ENCODE measurements around the gene GGN.
"Not testable (repeated sequence)": the region's sequence is repeated elsewhere in the genome, so short reads cannot be mapped to it uniquely, and the experiment has no call there.

Gene GGN, protein sequence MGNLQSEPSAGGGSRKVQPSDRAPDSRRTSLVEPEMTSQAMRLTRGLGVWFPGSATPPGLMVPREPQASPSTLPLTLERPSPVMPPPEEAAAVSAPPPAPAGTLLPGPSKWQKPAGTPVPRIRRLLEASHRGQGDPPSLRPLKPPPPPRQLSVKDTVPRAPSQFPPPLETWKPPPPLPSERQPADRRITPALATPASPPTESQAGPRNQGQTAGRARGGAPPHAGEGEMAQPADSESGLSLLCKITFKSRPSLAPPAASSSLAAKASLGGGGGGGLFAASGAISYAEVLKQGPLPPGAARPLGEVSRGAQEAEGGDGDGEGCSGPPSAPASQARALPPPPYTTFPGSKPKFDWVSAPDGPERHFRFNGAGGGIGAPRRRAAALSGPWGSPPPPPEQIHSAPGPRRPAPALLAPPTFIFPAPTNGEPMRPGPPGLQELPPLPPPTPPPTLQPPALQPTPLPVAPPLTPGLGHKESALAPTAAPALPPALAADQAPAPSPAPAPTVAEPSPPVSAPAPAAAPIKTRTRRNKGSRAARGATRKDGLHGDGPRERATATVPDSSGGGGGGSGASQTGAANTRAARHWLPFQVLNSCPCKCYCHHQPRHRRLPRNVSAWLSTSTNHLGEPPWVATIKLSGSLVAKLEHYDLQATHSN

DNA sequence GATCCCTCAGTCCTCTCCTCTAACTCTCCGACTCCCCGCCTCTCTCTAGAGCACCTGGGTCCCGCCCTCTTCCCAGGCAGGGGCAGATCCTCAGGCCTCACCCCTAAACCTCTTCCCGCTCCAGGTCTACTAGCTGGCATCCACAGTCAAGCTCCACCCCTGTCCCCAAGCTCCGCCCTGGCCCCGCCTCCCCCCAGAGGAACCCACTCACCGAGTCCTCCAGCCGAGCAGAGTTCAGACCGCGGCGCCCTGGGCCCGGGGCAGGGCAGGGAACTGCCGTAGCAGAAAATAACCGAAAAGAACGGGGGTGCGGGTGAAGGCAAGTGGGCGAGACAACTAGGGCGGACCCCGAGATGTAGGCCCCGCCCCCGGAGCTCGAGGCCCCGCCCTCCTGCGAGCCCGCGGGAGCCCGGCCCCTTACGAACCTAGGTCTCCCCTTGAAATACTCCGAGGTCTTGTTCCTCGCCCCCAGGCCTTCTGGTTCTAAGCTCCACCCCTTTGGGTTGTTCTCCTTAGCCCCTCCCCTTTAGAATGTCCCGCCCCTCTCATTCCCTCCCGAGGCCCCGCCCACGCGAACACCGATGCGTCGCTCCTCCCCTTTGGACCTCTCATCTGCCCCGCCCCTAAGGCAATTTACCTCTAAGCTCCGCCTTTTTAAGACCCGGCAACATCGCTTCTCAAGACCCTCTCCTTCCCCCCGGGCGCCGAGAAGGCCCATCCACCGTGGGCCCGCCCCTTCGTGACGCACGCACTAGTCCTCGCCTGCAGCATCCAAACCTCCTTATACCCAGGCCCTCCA is at the start of gene GGN:
GGN (minus strand) TSS at position 485 of the 799 bp plus-strand sequence. CDS start 773 bp downstream, outside the sequence.
- DNase-seq (ENCODE audit: low spot score), result peak; percentile 90

DNA sequence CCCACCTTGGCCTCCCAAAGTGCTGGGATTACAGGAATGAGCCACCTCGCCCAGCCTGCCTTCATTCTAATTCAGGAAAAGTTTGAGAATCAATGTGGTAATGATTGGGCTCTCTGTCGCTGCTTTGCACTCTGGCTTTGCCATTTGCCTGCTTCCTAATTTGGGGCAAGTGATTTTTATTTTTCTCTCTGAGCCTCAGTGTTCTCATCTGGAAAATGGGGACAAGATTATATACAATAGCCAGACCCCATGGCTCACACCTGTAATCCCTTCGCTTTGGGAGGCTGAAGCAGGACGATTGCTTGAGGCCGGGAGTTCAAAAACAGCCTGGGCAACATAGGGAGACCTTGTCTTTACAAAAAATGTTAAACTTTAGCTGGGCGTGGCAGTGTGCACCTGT is 49.5 kb upstream of the GGN start:
- DNase-seq (ENCODE audit: low spot score), result no peak

DNA sequence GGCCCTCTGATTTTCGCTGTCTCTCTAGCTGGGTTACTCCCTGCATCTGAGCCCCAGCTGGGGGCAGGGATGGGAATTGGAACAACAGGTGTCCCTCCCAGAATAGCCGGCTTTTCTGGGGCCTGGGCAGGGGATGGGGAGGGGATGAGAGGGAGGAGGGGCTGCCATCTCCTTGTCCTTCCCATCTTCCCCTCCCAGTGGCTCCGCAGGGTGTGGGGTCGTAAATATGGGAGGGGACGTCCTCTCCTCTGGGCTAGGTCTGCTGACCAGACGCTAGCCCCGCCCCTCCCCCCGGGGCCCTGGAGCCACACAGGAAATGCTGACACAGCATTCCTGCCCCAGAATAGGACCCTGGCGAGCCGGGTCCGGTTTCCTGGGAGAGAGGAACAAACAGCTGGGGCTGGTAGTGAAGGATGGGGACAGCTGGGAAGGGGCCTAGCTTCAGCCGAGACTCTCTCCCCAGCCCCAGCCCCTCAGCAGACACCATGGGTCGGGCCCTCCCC is 46.8 kb upstream of the GGN start:
- no peak for DNase-seq (ENCODE audit: low spot score)

DNA sequence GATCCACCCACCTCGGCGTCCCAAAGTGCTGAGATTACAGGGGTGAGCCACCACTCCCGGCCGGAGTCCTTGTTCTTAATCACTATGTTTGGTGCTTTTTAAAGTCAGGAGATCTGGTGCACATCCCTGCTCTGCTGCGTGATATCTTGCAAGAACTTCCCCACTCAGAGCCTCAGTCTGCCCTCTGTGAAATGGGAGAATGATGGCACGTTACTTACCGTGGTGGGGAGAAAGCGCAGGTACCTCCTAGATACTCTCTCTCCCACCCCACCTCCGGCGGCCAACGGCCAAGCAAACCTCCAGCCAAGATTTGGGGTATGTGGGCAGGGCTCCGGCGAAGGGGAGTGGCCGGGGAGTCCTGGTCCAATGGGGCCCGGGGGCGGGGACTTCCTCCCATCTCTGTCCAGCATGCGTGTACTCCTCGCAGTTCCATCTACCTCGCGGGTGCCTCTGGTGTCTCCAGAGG is 45.5 kb upstream of the GGN start, which contains the start of gene RYR1:
RYR1 (plus strand) TSS at position 424 of the 466 bp plus-strand sequence. CDS start 139 bp downstream, outside the sequence.
- peak; percentile 89 for DNase-seq (ENCODE audit: low spot score)

DNA sequence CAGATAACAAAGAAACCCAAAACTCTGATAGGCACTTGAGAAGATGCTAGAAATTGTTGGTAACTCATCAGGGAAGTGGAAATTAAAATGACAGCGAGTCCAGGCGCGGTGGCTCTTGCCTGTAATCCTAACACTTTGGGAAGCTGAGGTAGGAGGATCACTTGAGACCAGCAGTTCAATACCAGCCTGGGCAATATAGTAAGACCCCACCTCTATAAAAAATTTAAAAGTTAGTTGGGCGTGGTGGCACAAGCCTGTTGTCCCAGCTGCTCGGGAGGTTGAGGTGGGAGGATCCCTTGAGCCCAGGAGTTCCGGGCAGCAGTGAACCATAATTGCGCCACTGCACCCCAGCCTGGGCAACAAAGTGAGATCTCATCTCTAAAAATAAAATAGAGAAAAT is 43.1 kb upstream of the GGN start:
- DNase-seq (ENCODE audit: low spot score), result no peak

DNA sequence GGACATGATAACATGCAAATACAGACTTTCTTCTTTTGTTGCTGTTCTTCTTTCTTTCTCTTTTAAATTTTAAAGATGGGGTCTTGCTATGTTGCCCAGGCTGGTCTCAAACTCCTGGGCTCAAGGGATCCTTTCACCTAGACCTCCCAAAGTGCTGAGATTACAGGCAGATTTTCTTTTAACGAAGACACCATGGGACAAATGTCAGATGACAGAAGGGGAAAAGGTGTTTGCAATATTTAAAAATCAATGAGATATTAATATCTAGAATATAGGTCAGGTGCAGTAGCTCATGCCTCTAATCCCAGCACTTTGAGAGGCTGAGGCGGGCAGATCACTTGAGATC is 42.0 kb upstream of the GGN start:
- DNase-seq (ENCODE audit: low spot score), result no peak

DNA sequence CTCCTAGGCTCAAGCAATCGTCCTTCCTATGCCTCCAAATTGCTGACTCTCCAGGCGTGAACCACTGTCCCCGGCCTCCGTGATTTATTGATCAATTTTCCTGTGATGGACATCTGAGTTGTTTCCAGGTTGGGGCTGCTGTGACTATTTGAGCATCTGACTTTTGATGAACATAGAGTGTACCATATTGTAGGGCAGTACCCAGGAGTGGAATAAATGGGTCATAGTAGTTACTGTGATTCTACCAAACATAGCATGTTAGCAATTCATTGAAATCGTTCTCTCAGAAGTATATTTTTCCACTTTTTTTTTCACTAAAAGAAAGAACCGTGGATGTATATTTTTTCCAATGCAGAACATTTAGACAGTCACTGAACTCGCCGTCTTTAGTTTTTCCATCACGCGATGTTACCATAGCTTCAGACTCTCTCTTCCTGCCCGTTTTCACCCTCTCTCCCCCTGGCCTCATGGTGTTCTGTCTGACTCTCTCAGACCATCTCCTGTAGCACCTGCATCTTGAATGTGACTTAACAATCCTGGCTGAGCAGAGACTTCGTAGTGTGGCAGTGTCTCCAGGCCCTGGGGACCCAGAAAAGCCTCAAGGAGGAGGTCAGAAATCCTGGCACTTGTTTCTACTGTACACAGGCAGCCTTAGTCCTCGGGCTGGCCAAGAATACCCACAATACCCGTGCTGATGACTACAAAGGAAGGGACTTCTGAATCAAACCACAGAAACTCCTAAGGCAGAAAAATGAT is 41.4 kb upstream of the GGN start:
- no peak for DNase-seq (ENCODE audit: low spot score)

DNA sequence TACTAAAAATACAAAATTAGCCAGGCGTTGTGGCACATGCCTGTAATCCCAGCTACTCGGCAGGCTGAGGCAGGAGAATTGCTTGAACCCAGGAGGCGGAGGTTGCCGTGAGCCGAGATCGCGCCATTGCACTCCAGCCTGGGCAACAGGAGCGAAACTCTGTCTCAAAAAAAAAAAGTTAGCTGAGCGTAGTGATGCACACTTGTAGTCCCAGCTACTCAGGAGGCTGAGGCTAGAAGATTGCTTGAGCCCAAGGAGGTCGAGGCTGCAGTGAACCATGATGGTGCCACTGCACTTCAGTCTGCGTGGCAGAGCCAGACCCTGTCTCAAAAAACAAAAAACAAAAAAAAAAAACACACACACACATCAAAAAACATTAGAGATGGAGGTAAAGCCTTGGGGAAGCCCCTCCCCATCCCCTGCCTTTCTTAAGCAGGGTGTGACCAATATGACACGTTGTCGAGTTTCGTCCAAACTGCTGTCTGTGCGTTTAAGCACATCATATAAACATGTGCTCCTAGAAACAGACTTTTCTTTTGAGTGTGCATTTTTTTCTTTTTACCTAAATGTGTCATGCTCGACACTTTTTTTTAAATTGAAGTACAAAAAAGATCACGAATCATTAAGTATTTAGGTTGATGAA is 39.3 kb upstream of the GGN start:
- not testable (repeated sequence) for DNase-seq (ENCODE audit: low spot score)

DNA sequence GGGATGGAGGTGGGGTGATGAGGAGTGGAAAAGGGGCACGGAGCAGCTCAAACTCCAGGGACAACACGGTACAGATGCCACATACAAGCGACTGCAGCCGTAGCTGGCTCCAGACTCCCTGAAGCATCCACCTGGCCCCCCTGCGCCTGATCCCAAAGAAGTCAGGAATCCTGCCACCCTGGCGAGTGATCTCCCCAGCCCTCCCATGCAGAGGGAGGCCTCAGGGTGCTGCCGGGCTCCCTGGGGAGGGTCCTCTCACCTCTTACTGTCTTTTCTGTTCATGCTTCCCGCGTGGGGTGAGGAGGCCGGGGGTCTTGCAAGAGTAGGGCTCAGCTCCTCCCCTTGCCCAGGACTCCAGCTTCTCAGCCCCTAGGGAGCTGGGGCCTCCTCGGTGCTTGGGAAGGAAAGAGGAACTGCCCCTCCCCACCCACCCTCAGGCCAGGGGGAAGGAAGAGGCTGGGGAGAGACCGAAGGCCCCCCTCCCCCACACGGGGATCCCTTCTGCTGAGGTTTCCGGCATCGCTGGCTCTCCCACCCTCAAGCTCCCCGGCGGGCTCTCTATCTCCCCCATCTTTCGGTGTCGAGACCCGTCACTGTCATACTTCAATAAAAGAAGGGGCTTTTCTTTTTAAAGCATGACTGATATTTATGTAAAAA is 38.1 kb upstream of the GGN start, which contains the start of gene RASGRP4:
RASGRP4 (minus strand) TSS at position 410 of the 657 bp plus-strand sequence; CDS start at position 282, 128 bp downstream.
- DNase-seq (ENCODE audit: low spot score), result peak; percentile 32

DNA sequence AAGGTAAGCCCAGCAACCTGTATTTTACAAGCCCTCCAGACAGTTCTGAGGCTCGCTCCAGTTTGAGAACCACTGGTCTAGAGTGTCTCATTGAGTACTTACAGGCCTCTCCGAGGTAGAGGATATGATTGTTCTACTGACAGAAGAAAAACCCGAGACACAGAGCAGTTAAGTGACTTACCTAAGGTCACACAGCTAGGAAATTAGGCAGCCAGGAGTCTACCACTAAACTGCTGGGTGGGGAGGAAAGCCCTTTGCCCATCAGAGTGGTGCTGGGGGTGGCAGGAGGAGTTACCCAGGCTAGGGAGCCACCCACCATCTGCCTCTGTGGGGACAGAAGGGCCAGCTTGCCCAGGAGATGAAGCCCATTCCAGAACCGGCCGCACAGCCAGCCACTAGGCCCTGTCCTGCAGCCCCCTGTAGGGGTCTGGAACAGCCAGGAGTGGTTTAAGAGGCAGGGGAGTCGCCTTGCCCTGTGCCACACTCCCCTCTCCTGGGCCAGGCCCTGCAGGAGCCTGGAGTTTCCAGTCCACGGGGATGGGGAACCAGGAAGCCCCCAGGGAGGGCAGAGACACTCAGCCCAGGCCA is 37.5 kb upstream of the GGN start:
- no peak for DNase-seq (ENCODE audit: low spot score)

DNA sequence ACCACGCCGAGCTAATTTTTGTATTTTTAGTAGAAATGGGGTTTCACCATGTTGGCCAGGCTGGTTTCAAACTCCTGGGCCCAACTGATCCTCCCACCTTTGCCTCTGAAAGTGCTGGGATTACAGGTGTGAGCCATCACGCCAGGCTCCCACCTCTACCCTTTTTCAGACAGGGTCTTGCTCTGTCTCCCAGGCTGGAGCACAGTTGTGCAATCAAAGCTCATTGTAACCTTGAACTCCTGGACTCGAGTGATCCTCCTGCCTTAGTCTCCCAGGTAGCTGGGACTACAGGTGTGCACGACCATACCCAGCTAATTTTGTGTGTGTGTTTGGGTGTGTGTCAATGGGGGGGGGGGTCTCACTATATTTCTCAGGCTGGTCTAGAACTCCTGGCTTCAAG is 36.4 kb upstream of the GGN start:
- DNase-seq (ENCODE audit: low spot score), result no peak

DNA sequence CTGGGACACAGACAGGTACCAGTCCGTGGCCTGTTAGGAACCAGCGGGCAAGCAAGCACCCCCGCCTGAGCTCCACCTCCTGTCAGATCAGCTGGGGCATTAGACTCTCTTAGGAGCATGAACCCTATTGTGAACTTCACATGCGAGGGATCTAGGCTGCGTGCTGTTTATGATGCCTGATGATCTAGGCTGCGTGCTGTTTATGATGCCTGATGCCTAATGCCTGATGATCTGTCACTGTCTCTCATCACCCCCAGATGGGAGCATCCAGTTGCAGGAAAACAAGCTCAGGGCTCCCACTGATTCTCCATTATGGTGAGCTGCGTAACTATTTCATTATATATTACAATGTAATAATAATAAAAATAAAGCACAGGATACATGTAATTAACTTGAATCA is 34.6 kb upstream of the GGN start:
- no peak for DNase-seq (ENCODE audit: low spot score)

DNA sequence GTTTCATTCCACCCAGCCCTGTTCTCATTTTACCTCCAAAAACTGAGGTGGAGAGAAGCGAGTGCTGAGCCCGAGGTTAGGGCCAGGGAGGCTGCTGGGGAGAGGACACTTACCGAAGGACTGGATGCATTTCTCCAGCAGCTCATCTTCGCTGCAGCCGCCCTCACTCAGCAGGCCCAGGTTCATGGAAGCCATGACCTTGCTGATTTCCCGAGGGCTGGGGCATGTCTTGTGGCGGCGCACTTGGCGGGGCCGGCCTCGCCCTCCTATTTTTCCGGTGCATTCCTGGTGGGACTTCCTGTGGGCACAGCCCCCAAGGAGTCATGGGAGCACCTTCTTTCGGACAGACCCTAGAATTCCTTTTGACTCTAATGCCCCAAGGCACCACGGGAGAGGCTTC is 34.0 kb upstream of the GGN start:
- DNase-seq (ENCODE audit: low spot score), result no peak

DNA sequence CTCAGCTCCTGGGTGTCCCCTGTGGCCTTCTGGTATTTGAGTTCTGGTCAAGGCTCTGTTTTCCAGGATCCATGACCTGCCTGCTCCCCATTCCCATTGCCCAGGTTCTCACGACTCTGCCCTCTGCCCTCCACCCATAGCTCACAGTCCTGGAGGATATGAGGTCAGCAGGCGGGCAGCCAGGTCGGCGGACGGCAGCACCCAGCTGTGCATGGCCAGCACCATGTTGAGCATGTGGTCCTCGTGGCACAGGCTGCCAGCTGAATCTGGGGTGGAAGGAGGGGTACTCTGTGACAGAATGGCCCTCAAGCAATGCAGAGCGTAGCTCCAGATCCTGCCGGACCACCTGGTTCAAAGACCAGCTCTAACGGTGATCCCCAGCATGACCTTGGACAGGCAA is 33.1 kb upstream of the GGN start:
- no peak for DNase-seq (ENCODE audit: low spot score)

DNA sequence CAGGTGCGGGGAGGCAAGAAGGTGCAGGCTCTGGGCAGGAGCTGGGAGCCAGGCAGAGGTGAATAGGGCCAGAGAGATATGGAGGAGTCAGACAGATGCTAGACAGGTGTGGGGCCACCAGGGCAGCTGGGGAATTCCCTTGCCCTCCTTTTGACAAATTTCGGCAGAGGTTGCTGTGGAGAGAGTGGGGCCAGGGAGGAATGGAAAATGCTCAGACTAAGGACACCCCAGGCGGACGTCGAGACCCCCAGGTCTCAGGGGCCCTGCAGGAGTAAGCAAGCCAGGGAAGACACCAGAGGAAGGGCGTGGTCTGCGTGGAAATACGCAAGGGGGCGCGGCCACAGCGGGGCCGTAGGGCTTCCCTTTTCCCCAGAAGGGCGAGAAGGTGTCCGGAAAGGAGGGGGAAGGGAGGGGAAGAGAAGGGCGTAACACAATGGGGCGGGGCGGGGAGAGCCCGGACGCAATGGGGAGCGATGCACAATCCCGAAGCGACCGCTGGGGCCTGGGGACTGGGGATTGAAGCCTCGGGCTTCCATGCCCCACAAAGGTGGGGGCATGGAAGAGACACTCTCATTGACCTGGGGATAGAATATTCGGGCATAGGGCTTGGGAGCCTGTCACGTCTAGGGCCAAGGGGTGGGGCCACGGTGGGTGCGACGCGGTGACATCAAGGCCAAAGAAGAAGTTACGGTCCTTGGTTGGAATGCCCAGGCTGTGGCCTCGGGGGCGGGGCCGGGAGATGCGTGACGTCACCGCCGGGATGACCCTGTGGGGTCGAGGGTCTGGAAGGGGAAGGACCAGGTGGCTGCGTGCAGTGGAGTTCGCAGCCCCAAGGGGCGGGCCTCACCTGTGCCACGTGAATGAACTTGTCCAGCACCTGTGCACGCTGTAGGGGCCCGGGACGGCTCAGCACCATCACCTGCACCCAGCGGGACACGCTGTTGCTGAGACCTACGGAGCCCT is 30.0 kb upstream of the GGN start:
- peak; percentile 75 for DNase-seq (ENCODE audit: low spot score)

DNA sequence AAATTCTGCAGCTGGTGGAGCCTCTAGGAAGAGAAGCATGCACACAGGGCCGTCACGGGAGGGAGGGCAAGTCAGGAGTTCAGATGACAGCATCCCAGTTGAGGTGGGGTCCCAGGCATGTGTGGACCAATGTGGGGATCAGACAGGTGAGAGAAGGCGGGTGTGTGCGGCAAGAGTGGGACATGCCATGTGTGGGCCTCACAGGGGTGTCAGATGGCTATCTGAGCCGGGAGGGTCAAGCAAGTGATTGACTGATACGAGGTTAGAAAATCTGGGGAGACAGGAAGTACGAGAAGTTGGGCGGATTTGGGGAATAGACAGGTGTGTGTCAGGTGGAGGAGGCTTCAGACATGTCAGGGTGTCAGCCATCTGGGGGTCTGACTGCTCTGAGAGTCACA is 29.3 kb upstream of the GGN start:
- no peak for DNase-seq (ENCODE audit: low spot score)

DNA sequence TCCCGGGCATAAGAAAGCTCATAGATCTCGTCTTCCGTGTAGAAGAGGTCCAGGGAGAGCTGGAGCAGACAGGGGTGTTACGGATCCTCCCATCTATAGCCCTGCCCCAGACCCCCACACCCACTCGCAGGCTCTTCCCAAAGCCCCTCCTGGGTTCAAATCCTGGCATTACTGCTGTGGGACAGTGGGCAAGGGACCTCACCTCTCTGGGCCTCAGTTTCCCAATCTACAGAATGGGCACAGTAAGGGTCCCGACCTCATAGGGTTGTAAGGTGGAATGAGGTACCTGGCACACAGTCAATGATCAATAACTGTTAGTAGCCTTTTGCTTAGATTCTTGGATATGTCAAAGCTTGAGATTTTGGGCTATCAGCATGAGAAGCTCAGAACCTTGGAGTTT is 25.6 kb upstream of the GGN start:
- DNase-seq (ENCODE audit: low spot score), result no peak

DNA sequence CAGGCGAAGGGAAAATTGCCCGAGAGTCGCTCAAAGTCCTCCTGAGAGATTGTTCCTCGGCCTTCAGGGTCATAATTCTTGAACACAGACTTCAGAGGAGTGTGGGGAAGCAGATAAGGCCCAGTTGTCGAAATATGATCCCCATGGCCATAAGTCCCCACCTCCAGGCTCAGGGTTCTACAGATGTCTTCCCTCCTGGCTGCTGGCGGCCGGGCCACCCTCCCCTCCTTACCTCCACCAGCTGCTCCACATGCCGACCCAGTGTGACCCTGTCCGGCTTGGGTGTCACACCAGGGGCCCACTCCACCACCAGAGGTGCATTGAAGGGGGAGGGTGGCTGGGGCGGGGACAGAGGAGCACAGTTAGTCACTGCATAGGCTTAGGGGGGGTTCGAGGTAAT is 25.1 kb upstream of the GGN start:
- DNase-seq (ENCODE audit: low spot score), result no peak

DNA sequence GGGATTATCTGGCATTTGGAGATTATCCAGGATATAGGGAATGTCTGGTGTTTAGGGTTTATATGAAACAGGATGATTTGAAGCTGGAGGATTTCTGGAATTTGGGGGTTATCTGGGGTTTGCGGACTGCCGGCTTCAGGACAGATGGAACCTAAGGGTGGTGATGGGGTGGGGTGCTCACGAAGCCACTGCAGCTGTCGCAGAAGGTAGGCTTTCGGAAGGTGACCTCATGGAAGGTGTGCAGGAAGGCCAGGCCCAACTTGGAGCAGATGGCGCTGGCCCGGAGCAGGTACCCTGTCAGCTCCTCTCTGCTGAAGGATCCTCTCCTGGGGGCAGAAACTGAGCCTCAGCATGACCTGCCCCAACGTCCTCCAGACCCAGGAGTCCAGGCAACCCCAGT is 24.7 kb upstream of the GGN start:
- DNase-seq (ENCODE audit: low spot score), result no peak

Measured in germinal center (tissue), 1 donor.